GM18499 (cell line): Measurements from ENCODE around the gene HSPBP1.

Experiments used
- ATAC-seq: cut with Tn5 transposase; IDR thresholded peaks from one replicate; pipeline ENCODE4 v1.9.1; 2021; ENCODE audit warnings: moderate number of reproducible peaks; ENCODE audit not compliant: insufficient read depth, unreplicated experiment

Gene HSPBP1

DNA sequence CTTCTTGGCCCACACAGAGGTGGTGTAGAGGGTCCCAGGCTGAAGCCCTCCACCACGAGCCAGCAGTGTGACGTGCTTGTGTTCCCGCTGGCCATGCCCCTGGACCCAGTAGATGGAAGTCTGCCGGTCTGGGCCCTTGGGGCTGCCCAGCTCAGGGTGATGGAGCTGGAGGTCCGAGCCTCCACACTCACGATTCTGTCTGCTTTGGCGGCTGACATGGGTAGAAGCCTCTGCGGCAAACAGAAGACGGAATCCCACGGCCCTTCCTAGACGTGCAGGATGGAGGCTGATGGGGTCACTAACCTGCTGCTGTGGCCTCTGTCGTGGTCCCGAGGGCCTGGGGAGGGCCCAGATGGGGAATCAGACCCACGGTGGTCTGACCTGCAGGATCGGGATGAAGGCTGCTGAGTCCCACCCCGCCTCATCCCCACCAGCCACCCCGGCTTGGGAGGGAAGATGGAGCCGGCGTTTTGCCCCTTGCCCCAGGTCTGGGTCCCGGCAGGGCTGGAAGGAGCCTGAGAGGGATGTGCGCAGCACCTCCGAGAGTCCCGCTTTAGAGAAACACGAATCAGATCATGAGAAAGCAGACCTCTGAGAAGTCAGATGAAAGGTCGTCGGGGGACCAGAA, 55.8 kb downstream of the HSPBP1 start:
- no peak for ATAC-seq

DNA sequence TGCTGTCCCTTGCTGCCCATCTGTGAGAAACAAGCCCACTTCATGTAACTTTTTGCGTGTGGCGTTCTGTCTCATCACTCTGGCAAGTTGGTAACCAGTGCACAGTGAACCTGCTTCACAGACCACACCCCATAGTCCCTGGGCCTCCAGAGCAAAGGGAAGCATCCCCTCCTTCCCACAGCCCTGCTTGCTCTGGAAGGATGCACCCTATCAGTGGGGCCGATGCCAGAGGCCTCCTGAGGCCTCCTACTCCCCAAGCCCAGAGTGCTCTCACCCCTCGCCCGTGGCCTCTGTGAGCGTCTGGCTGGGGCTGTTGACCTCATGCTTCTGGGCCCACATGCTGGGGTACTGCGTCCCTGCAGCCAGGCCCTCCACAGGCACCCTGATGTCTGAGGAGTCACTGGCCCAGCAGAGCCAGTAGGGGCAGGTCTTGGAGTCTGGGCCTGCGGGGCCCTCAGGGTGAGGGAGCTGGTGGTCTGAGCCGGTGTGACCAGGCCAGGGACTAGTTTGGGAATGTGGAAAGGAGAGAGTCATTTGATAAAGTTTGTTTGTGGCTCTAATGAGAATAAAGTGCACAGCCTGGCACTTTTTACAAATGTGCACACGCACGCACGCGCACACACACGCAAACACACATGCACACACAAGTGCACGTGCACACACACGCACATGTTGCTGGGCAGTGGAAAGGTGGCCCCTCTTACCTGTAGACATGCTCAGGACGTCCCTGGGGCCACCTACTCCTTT, 56.4 kb downstream of the HSPBP1 start:
- ATAC-seq, result no peak

DNA sequence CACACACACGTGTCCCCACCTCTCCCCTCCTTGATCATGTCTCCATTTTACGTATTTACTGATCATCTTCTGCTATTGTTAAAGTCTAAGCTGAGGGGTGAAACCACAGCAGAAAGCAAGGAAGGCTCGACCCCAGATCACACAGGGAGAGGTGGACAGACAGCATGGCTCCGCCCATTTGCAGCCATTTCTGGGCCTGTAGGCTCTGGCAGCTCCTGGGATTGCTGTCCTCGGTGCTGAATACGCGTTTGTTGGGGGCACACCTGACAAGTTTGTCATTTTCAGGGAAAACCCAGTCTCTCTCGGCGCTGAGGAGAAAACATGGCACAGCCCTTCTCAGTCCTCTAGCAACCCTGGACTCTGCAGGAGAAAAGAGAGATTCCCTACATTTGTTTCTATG, 59.4 kb downstream of the HSPBP1 start:
- no peak for ATAC-seq

DNA sequence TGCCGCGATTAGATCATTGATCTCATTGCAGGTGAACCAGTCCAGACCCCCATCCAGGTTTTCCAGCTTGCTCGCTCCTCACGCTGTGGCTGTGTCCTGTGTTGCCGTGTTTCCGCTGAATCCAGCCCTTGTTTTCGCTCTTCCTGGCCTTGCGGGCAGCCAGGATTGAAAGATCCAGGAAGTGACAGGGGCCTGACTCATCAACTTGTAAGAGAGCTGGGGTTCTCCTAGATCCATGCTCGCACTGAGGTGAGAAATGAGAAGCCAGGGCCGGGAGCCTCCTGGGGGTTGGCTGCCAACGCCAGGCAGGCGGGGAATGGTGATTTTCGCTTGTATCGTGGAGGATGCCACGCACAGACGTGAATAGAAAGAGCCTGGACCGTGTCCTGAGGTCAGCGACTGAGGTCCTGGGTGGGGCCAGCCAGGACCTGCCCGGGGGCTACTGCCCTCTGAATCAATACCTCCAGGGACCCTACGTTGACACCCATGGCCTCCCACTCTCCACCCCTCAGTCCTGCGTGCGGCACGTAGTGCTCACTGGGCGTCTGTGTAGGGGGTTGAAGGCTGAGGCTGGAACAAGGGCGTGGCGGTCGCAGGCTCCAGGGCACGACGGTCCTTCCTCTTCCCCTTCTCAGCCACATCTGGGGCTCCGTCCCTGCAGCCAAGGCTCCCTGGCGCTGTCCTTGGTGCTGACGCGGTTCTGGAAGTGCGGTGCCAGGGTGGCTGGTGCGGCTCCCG, 63.3 kb downstream of the HSPBP1 start:
- no peak for ATAC-seq

DNA sequence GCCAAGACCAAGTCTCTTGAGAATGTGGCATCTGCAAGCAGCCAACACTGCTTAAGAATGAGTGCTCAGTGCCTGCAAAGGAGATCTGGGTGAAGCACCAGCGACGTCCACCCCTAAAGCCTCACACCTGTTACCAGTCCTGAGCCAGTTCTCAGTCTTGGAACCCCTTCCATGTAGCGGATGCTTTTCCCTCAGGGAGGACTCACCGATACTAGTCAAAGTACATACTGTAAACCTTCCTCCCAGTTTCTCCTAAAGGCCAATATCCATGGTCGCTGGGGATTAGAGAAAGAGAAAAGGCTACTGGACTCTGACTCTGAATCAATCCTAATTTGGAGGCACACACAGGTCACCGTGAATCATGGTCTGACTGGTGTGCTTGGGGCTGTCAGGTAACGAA, 66.4 kb downstream of the HSPBP1 start:
- ATAC-seq, result no peak

DNA sequence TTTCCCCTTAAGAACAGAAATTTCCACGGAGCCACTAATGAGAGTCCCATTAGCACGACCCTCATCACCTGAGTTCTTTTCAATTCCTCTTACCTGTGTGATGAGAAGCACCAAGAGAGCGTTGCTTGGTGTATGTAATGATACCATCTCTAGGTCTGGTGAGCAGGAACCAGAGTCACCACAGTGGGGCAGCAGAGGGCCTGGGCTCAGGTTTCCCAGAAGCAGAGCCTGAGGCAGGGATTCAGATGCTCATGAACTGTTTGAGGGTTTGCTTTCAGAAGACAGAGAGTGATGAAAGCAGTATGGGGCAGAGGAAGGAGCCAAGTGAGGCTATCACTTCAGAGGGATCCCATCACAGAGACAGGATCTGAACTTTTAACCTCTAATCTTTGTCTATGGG, 67.5 kb downstream of the HSPBP1 start:
- ATAC-seq, result no peak
